Stomach (tissue), 4 donors: ENCODE results near the gene GALNT3.

ENCODE experiments used
- CTCF ChIP-seq, 7 experiments: fragments of 450-650 bp in 4 of 7; fragments of 200-600 bp in 3 of 7; sonication (generic) in 3 of 7; IDR thresholded peaks; one replicate each; pipeline ENCODE4 v1.5.1; 2016 to 2019; ENCODE audit warnings: antibody characterized with exemption in 7 of 7, control low read depth in 2 of 7, mild to moderate bottlenecking in 1 of 7
- POLR2A ChIP-seq, 4 donors: fragments of 450-650 bp; IDR thresholded peaks; one replicate each; pipeline ENCODE4 v1.6.1; 2016; ENCODE audit warnings: antibody characterized with exemption in 4 of 4, control low read depth in 2 of 4, mild to moderate bottlenecking in 1 of 4, moderate library complexity in 1 of 4
- POLR2AphosphoS5 ChIP-seq, 3 donors: sonication (generic); formaldehyde crosslinking; IDR thresholded peaks; one replicate each; pipeline ENCODE4 v1.6.1; 2016; ENCODE audit warnings: antibody characterized with exemption in 3 of 3

- TF ChIP-seq POLR2A (IDR thresholded peaks at IDR 0.05) (no peak), CTCF (IDR thresholded peaks at IDR 0.05) (no peak), POLR2AphosphoS5 (IDR thresholded peaks at IDR 0.05) (no peak)
Measured at GRCh38 chr2:165746501-165746900, 47.5 kb downstream of the GALNT3 start.
